ENCODE measurements around the gene ATE1.
"Not testable (repeated sequence)": the region's sequence is repeated elsewhere in the genome, so short reads cannot be mapped to it uniquely, and the experiment has no call there.

The ATE1 gene

GRCh38 chr10:121927841-121928527, at the start of gene ATE1:
TSS of gene ATE1 (minus strand) at chr10:121928031. CDS start at chr10:121927949, 82 bp downstream.
- Histone ChIP-seq H3K4me2 (peak within 1 kb of the TSS; percentile 81 to 91 (median 87)), H3K27me3 (no peaks in the 10 kb centered on the region), H3K4me1 (peaks cover 28 to 46% (median 35%) of the 10 kb centered on the region in 10 experiments), H3K27ac (peak within 1 kb of the TSS; percentile 95 to 99 (median 98)), H3K9ac (peak within 1 kb of the TSS; percentile 92 to 99 (median 98)), H4K20me1 (peaks cover 0 to 18% (median 0%) of the 10 kb centered on the region in 11 experiments; a peak in 5 of 22 replicates), H3K9me3 (replicated peaks in 1 of 11) (no peaks in the 10 kb centered on the region), H3K36me3 (peaks cover 4 to 25% (median 11%) of the 10 kb centered on the region in 11 experiments; a peak in 19 of 22 replicates), H3K4me3 (peak within 1 kb of the TSS; percentile 82 to 99 (median 91))
- no peak for TF ChIP-seq Cebpa-rat (IDR thresholded peaks at IDR 0.05)

GRCh38 chr10:121976607-121977006, 48.8 kb upstream of the ATE1 start:
- Histone ChIP-seq H3K27ac (no peak overlapping the region), H3K36me3 (peaks cover 6 to 25% (median 17%) of the 10 kb centered on the region in 11 experiments; a peak in 21 of 22 replicates), H3K27me3 (no peaks in the 10 kb centered on the region), H3K4me1 (peaks cover 12 to 29% (median 21%) of the 10 kb centered on the region in 10 experiments), H4K20me1 (peaks cover 3 to 30% (median 23%) of the 10 kb centered on the region in 11 experiments; a peak in 19 of 22 replicates), H3K9ac (no peak overlapping the region), H3K4me2 (no peak overlapping the region), H3K4me3 (peak overlapping the region in 2 of 10 experiments; percentile 11 to 21; a peak in 2 of 20 replicates), H3K9me3 (replicated peaks in 1 of 11) (peaks cover 32 to 52% (median 43%) of the 10 kb centered on the region in 11 experiments)
- no peak for TF ChIP-seq Cebpa-rat (IDR thresholded peaks at IDR 0.05)

DNA sequence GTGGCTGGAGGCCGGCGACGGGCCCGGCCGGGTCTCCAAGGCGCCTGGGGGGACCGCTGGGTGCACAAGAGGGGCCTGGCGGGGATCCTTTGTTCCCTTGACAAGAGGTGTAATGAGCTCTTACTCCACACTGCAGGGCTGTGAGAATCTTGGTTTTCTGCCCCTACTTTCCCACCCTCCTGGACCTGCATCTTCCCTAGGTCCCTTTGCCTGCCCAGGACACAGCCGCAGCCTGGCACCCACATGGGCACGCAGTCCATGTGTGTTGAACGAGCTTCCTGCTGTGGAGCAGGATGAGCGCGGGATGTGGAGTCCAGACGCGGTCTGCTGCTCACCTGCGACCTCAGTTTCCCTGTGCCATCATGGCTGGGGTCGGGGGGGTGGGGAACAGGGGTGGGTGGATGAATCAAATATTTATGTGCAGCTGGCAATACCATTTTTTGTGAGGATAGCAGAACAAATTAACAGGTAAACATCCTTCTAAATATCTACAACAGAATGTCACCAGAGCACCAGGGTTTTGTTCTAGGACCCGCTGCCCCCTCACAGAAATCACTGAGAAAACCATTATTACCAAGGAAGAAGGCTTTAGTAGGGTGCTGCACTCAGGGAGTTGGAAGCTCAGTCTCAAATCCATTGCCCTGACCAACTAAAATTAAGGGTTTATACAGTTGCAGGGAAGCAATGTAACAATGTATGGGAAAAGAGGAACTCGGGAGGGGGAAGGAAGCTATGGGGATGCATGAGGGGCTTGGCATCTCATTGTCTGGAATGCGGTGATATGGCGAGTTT, 47.7 kb upstream of the ATE1 start:
- H3K27me3 ChIP-seq, result no peaks in the 10 kb centered on the region
- H3K27ac ChIP-seq, result peak overlapping the region; percentile 78 to 98 (median 96); a peak in 21 of 22 replicates
- peak overlapping the region; percentile 87 to 98 (median 96) for H3K9ac ChIP-seq
- no peak for TF ChIP-seq Cebpa-rat (IDR thresholded peaks at IDR 0.05)
- H3K9me3 ChIP-seq (replicated peaks in 1 of 11), result peaks cover 31 to 41% (median 35%) of the 10 kb centered on the region in 11 experiments
- peaks cover 12 to 24% (median 20%) of the 10 kb centered on the region in 10 experiments for H3K4me1 ChIP-seq
- peak overlapping the region; percentile 53 to 98 (median 90); a peak in 19 of 22 replicates for H3K4me2 ChIP-seq
- H3K36me3 ChIP-seq, result peaks cover 17 to 36% (median 28%) of the 10 kb centered on the region in 11 experiments
- H3K4me3 ChIP-seq, result peak overlapping the region; percentile 67 to 96 (median 89)
- peaks cover 3 to 38% (median 25%) of the 10 kb centered on the region in 11 experiments; a peak in 19 of 22 replicates for H4K20me1 ChIP-seq

DNA sequence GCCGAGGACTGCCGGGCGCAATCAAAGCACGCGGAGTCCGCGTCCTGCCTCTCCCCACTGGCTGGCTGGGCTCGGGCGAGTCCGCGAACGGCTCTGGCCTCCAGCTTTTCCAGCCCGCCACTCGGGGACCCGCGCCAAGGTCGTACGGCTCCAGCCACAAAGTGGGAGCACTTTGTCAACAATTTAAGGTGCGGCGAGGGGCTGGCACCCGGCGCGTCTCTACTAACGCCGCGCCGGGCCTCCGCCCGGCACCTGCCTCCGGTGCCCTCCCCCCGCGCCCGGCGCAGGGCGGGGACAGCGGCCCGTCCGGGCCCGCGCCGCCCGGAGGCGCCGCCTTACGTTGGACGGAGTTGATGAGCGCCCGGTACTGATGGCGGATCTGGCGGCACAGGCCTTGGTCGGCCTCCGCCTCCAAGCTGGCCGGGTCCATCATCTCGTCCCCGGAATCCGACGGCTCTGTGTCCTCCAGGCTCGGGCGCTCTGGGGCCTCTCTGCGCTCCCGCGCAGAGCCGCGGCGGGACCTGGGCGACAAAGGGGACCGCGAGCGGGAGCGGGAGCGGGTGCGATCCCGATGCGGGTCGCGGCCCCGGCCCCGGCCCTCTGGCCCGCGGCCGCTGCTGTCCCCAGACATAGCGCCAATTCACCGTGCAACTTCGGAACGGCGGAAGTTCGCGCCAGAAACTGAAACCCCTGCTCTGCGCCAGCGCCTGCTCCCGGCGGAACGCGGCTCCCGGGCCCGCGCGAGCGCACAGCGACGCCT, 46.9 kb upstream of the ATE1 start, which contains the start of gene NSMCE4A:
NSMCE4A (minus strand) TSS at position 683 of the 760 bp plus-strand sequence; CDS start at position 631, 52 bp downstream.
- Histone ChIP-seq H4K20me1 (peaks cover 3 to 38% (median 25%) of the 10 kb centered on the region in 11 experiments; a peak in 19 of 22 replicates), H3K9me3 (replicated peaks in 1 of 11) (peaks cover 31 to 39% (median 35%) of the 10 kb centered on the region in 11 experiments), H3K4me1 (peaks cover 12 to 24% (median 20%) of the 10 kb centered on the region in 10 experiments), H3K36me3 (peaks cover 24 to 43% (median 36%) of the 10 kb centered on the region in 11 experiments), H3K4me3 (peak within 1 kb of the TSS; percentile 67 to 96 (median 89)), H3K9ac (peak within 1 kb of the TSS; percentile 87 to 98 (median 96)), H3K4me2 (peak within 1 kb of the TSS; percentile 80 to 98 (median 91)), H3K27me3 (no peaks in the 10 kb centered on the region), H3K27ac (peak within 1 kb of the TSS; percentile 78 to 98 (median 96))
- TF ChIP-seq Cebpa-rat (IDR thresholded peaks at IDR 0.05), result no peak

GRCh38 chr10:121974019-121974534, 46.2 kb upstream of the ATE1 start:
- Histone ChIP-seq H3K9me3 (replicated peaks in 1 of 11) (peaks cover 31 to 39% (median 35%) of the 10 kb centered on the region in 11 experiments), H3K4me1 (peaks cover 12 to 24% (median 20%) of the 10 kb centered on the region in 10 experiments), H3K9ac (peak overlapping the region; percentile 87 to 98 (median 96)), H3K4me2 (peak overlapping the region; percentile 80 to 98 (median 91)), H3K27ac (peak overlapping the region; percentile 78 to 98 (median 96)), H3K36me3 (peaks cover 31 to 50% (median 42%) of the 10 kb centered on the region in 11 experiments), H3K4me3 (peak overlapping the region; percentile 67 to 96 (median 89)), H3K27me3 (no peaks in the 10 kb centered on the region), H4K20me1 (peaks cover 3 to 38% (median 25%) of the 10 kb centered on the region in 11 experiments; a peak in 19 of 22 replicates)
- no peak for TF ChIP-seq Cebpa-rat (IDR thresholded peaks at IDR 0.05)

GRCh38 chr10:121969086-121969485, 41.3 kb upstream of the ATE1 start:
- H3K27ac ChIP-seq, result not testable (repeated sequence)
- peaks cover 12 to 24% (median 19%) of the 10 kb centered on the region in 10 experiments for H3K4me1 ChIP-seq
- peaks cover 76 to 93% (median 90%) of the 10 kb centered on the region in 11 experiments for H3K36me3 ChIP-seq

GRCh38 chr10:121965996-121966395, 38.2 kb upstream of the ATE1 start:
- Histone ChIP-seq H3K9me3 (replicated peaks in 1 of 11) (no peaks in the 10 kb centered on the region), H4K20me1 (peaks cover 0 to 6% (median 2%) of the 10 kb centered on the region in 11 experiments; a peak in 4 of 22 replicates), H3K9ac (no peak overlapping the region), H3K4me1 (no peaks in the 10 kb centered on the region), H3K27me3 (no peaks in the 10 kb centered on the region), H3K36me3 (peaks cover 73 to 99% (median 90%) of the 10 kb centered on the region in 11 experiments), H3K4me3 (no peak overlapping the region), H3K4me2 (no peak overlapping the region), H3K27ac (no peak overlapping the region)
- TF ChIP-seq Cebpa-rat (IDR thresholded peaks at IDR 0.05), result no peak

More at GRCh38 chr10:121969086-121969485, 41.3 kb upstream of the ATE1 start:
- H3K9me3 ChIP-seq (replicated peaks in 1 of 11); H3K4me3 ChIP-seq; H3K4me2 ChIP-seq; H3K27me3 ChIP-seq; H3K9ac ChIP-seq: not testable (repeated sequence)
- H4K20me1 ChIP-seq, result peaks cover 3 to 33% (median 23%) of the 10 kb centered on the region in 11 experiments; a peak in 19 of 22 replicates

GRCh38 chr10:121961456-121961855, 33.6 kb upstream of the ATE1 start:
- Histone ChIP-seq H4K20me1 (no peaks in the 10 kb centered on the region), H3K27me3 (no peaks in the 10 kb centered on the region), H3K27ac (no peak overlapping the region), H3K9ac (no peak overlapping the region), H3K4me3 (no peak overlapping the region), H3K9me3 (replicated peaks in 1 of 11) (no peaks in the 10 kb centered on the region), H3K4me2 (no peak overlapping the region), H3K36me3 (peaks cover 41 to 99% (median 86%) of the 10 kb centered on the region in 11 experiments), H3K4me1 (peaks cover 0 to 6% (median 0%) of the 10 kb centered on the region in 10 experiments; a peak in 6 of 20 replicates)
- no peak for TF ChIP-seq Cebpa-rat (IDR thresholded peaks at IDR 0.05)
